Activated CD4-positive, alpha-beta T cell treated with anti-CD3 and anti-CD28 coated beads for 36 hours (primary cell): ENCODE data around the gene GRAMD1C. TPM values are rescaled to one million over a fixed set of nuclear protein-coding genes. Genes with fewer than 3 reads are reported as not detected.

Source experiments
- ATAC-seq: fragments of 200-7000 bp; cut with Tn5 transposase; one replicate; pipeline ENCODE4 v1.10.0; 2021; ENCODE audit warnings: mild to moderate bottlenecking, moderate library complexity
- CTCF ChIA-PET: fragments of 350-600 bp; sonication (Branson Sonifier 250); formaldehyde crosslinking; loops from one replicate; lab custom pipeline; 2021; ENCODE audit warnings: antibody characterized with exemption; lab: Charles Lee
- POLR2A ChIA-PET: fragments of 350-600 bp; sonication (Branson Sonifier 250); formaldehyde crosslinking; loops from one replicate; lab custom pipeline; 2021; ENCODE audit warnings: antibody characterized with exemption, inconsistent platforms; lab: Charles Lee
- DNase-seq: peaks from one replicate; pipeline ENCODE4 v3.0.0-alpha.2; 2020
- H3K27ac Mint-ChIP-seq: one replicate; pipeline ENCODE4 v1.8.0; 2021; ENCODE audit warnings: mixed read lengths
- H3K27me3 Mint-ChIP-seq: one replicate; pipeline ENCODE4 v1.8.0; 2021; ENCODE audit warnings: mixed read lengths
- H3K36me3 Mint-ChIP-seq: one replicate; pipeline ENCODE4 v1.8.0; 2021; ENCODE audit warnings: low read depth, mixed read lengths
- H3K4me1 Mint-ChIP-seq: one replicate; pipeline ENCODE4 v1.8.0; 2021; ENCODE audit warnings: mixed read lengths
- H3K4me3 Mint-ChIP-seq: one replicate; pipeline ENCODE4 v1.8.0; 2021; ENCODE audit warnings: mild to moderate bottlenecking, moderate library complexity, mixed read lengths
- H3K9me3 Mint-ChIP-seq: one replicate; pipeline ENCODE4 v1.8.0; 2021; ENCODE audit warnings: low read depth, mixed read lengths
- intact Hi-C, 2 experiments: fragments of 100-400 bp; cut with DNase I in 1 of 2; cut with micrococcal nuclease in 1 of 2; formaldehyde crosslinking; loops; one replicate each; pipeline versions ENCODE4 v1.14.2 to v1.15.1; 2022 to 2024; cut with DNase I, micrococcal nuclease
- total RNA-seq, 2 experiments: library from RNA; stranded (reverse); gene quantifications; one replicate each; pipeline ENCODE4 v1.2.3, GENCODE V29; 2021

GRAMD1C gene
- total RNA-seq, result under 1 TPM; 0.87 to 0.97 TPM

DNA sequence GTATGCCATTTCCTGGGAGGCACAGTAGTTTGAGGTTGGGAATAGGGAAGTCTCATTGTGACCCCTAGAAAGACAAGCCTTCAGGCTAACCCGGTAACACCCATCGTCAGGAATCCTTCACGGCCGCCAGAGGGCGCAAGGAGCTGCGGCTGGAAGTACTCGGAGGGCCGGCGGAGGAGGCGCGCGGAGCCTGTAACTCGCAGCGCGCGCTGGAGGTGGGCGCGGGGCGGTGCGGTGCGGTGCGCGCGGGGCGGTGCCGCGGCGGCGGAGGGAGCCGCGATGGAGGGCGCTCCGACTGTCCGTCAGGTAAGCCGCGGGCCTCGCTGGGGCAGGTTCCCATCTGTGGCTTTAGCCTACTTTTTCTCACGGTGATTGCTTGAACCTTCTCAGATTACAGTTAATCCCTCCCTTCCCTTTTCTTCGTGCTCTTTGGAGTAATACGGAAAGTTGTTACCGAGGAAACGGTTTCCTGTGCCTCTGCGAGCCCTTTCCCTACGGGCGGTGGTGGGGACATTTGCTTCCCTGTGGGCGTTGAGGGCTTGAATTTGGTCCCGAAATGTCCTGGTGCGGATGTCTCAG, at the start of gene GRAMD1C:
GRAMD1C (plus strand) TSS at position 158 of the 579 bp plus-strand sequence; CDS start at position 280, 122 bp downstream.
- H3K36me3 Mint-ChIP-seq, result no peaks in the 10 kb centered on the region
- ChIA-PET CTCF (interaction anchor here (0.6 to 4.6 kb wide), 12 partner anchors 8 to 656 kb away, joined by 3 to 32 read pairs (median 3); partner anchors contain the start of genes ATP6V1A and NAA50), POLR2A (interaction anchor here (0.6 kb wide), 1 partner anchor 100 kb away, joined by 7 read pairs; no protein-coding TSS in a partner anchor)
- peak; percentile 92 for DNase-seq
- no peaks in the 10 kb centered on the region for H3K9me3 Mint-ChIP-seq
- intact Hi-C loops, result loop anchor here (1.0 to 5.0 kb wide), 8 partner anchors 74 to 314 kb away; partner anchors contain the start of genes CCDC191 (in 2 of the 2) and QTRT2 (in 2 of the 2)
- ATAC-seq, result peak; percentile 98
- peak within 1 kb of the TSS; percentile 73 for H3K4me3 Mint-ChIP-seq
- H3K27ac Mint-ChIP-seq, result no peak within 1 kb of the TSS
- peaks cover 3% of the 10 kb centered on the region for H3K27me3 Mint-ChIP-seq
- peaks cover 8% of the 10 kb centered on the region for H3K4me1 Mint-ChIP-seq

DNA sequence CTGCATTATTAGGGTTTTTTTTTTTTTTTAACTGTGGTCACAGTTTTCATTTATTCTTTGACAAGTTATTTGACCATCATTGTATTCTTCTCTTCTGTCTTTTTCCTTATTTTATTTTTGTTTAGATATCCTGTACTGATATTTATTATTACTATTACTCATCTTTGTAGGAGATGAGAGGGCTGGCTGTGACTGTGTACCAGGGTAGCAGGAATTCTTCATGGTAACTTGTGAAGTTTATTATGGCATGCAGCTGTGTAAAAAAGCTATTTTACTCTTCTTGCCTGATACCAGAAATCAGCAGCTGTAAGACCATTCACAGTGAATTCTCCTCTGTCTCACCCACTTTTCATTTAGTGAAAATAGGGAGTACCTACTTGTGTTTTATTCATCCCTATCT, 47.2 kb upstream of the GRAMD1C start:
- Mint-ChIP-seq H3K4me1 (no peaks in the 10 kb centered on the region), H3K9me3 (no peaks in the 10 kb centered on the region), H3K27me3 (no peaks in the 10 kb centered on the region), H3K27ac (no peak overlapping the region), H3K4me3 (no peak overlapping the region), H3K36me3 (peaks cover 15% of the 10 kb centered on the region)
- ChIA-PET CTCF (interaction anchor here (1.4 to 3.5 kb wide), 2 partner anchors 35 to 55 kb away, joined by 3 to 12 read pairs; no protein-coding TSS in a partner anchor), POLR2A (no interaction called here)
- ATAC-seq (no peak), DNase-seq (no peak)
- intact Hi-C loops, result no loop called here

GRCh38 chr3:113794526-113794925, 44.1 kb upstream of the GRAMD1C start:
- POLR2A ChIA-PET, result no interaction called here
- no peaks in the 10 kb centered on the region for H3K9me3 Mint-ChIP-seq
- no peak for ATAC-seq
- H3K36me3 Mint-ChIP-seq, result peaks cover 16% of the 10 kb centered on the region
- H3K4me1 Mint-ChIP-seq, result no peaks in the 10 kb centered on the region
- DNase-seq, result no peak
- no peak overlapping the region for H3K27ac Mint-ChIP-seq
- CTCF ChIA-PET, result interaction anchor here (0.6 kb wide), 1 partner anchor 96 kb away, joined by 3 read pairs; no protein-coding TSS in a partner anchor
- intact Hi-C loops, result no loop called here
- no peaks in the 10 kb centered on the region for H3K27me3 Mint-ChIP-seq
- H3K4me3 Mint-ChIP-seq, result no peak overlapping the region

DNA sequence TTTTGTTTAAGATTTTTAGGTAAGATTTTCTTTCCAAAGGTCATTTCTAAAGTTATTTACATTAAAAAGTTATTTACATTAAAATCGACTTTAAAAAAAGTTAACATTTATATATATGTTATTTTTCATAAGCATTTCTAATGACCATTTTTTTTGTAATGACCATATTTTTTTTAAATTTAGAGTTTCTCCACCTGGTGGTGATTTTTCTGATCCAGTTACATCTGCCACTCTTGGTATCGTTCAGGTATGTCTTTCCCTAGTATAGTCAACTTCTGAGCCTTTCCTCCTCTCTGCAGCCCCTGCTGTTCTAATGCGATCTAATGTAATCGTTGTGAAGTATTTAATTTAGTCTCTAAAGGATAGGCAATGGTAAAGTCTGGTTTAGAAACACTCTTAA, 42.9 kb upstream of the GRAMD1C start:
- Mint-ChIP-seq H3K9me3 (no peaks in the 10 kb centered on the region), H3K36me3 (peaks cover 19% of the 10 kb centered on the region), H3K27me3 (no peaks in the 10 kb centered on the region), H3K4me3 (no peak overlapping the region), H3K4me1 (no peaks in the 10 kb centered on the region), H3K27ac (no peak overlapping the region)
- no peak for ATAC-seq
- intact Hi-C loops, result no loop called here
- CTCF ChIA-PET, result interaction anchor here (1.3 to 1.6 kb wide), 2 partner anchors 55 to 58 kb away, joined by 3 to 5 read pairs; no protein-coding TSS in a partner anchor
- DNase-seq, result no peak
- POLR2A ChIA-PET, result no interaction called here

DNA sequence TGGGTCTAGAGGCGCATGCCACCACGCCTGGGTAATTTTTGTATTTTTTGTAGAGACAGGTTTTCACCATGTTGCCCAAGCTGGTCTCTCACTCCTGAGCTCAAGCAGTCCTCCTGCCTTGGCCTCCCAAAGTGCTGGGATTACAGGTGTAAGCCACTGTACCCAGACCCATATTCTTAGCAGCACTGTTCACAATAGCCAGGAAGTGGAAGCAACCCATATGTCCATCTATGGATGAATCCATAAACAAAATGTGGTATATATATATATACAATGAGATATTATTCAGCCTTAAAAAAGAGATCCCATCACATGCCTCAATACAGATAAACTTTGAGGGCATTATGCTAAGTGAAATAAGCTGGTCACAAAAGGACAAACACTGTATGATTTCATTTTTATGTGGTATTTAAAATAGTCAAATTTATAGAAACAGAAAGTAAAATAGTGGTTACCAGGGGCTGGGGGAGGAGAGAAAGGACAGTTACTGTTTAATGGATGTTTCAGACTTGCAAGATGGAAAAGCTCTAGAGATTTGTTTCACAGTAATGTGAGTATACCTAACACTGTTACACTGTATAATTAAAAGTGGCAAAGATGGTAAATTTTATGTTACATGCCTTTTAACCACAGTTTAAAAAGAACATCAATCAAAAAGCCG, 35.7 kb upstream of the GRAMD1C start:
- H3K9me3 Mint-ChIP-seq, result no peaks in the 10 kb centered on the region
- no peak overlapping the region for H3K27ac Mint-ChIP-seq
- H3K27me3 Mint-ChIP-seq, result no peaks in the 10 kb centered on the region
- DNase-seq (no peak), ATAC-seq (no peak)
- H3K4me1 Mint-ChIP-seq, result peaks cover 5% of the 10 kb centered on the region
- ChIA-PET CTCF (interaction anchor here (0.5 to 1.1 kb wide), 4 partner anchors 41 to 110 kb away, joined by 3 read pairs; no protein-coding TSS in a partner anchor), POLR2A (interaction anchor here (0.6 to 1.3 kb wide), 3 partner anchors 16 to 192 kb away, joined by 3 to 7 read pairs (median 5); no protein-coding TSS in a partner anchor)
- peaks cover 27% of the 10 kb centered on the region for H3K36me3 Mint-ChIP-seq
- intact Hi-C loops, result no loop called here
- H3K4me3 Mint-ChIP-seq, result no peak overlapping the region

DNA sequence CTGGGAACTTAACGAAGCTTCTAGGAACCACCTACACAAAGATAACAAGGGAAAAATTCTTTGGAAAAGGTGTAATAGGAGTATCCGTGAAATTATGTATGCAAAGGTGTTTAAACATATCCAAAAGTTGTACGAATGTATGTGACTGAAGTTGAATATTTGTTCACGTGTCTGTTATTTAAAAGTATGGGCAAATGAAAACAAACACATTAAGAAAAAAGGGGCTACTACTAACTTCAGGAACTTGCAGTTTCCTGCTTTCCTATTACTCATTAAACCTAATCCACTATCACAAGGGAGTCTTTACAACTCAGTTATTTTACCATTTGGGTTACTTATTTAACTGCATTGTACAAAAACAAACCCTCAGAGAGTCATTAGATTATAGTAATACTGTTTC, 33.9 kb upstream of the GRAMD1C start:
- CTCF ChIA-PET, result no interaction called here
- POLR2A ChIA-PET, result no interaction called here
- intact Hi-C loops, result no loop called here

GRCh38 chr3:113805249-113805648, 33.3 kb upstream of the GRAMD1C start:
- intact Hi-C loops, result no loop called here
- Mint-ChIP-seq H3K27ac (no peak overlapping the region), H3K27me3 (no peaks in the 10 kb centered on the region), H3K9me3 (no peaks in the 10 kb centered on the region), H3K36me3 (peaks cover 22% of the 10 kb centered on the region), H3K4me1 (peaks cover 5% of the 10 kb centered on the region), H3K4me3 (no peak overlapping the region)
- DNase-seq, result no peak
- ATAC-seq, result no peak
- CTCF ChIA-PET, result interaction anchor here (0.6 kb wide), 1 partner anchor 30 kb away, joined by 3 read pairs; no protein-coding TSS in a partner anchor
- POLR2A ChIA-PET, result no interaction called here

More for the DNA sequence above, 33.9 kb upstream of the GRAMD1C start:
- ATAC-seq (no peak), DNase-seq (no peak)
- H3K27me3 Mint-ChIP-seq, result no peaks in the 10 kb centered on the region
- no peaks in the 10 kb centered on the region for H3K9me3 Mint-ChIP-seq
- H3K4me3 Mint-ChIP-seq, result no peak overlapping the region
- H3K36me3 Mint-ChIP-seq, result peaks cover 23% of the 10 kb centered on the region
- no peak overlapping the region for H3K27ac Mint-ChIP-seq
- peaks cover 5% of the 10 kb centered on the region for H3K4me1 Mint-ChIP-seq

GRCh38 chr3:113812854-113813253, 25.7 kb upstream of the GRAMD1C start:
- CTCF ChIA-PET, result interaction anchor here (1.6 kb wide), 1 partner anchor 76 kb away, joined by 4 read pairs; no protein-coding TSS in a partner anchor

GRCh38 chr3:113819866-113820265, 18.7 kb upstream of the GRAMD1C start:
- Mint-ChIP-seq H3K4me1 (peaks cover under 1% of the 10 kb centered on the region), H3K36me3 (no peaks in the 10 kb centered on the region), H3K27me3 (no peaks in the 10 kb centered on the region), H3K4me3 (no peak overlapping the region), H3K9me3 (no peaks in the 10 kb centered on the region), H3K27ac (no peak overlapping the region)
- intact Hi-C loops, result no loop called here
- DNase-seq, result no peak
- CTCF ChIA-PET, result no interaction called here
- ATAC-seq, result no peak
- POLR2A ChIA-PET, result no interaction called here

More at GRCh38 chr3:113812854-113813253, 25.7 kb upstream of the GRAMD1C start:
- intact Hi-C loops, result no loop called here
- POLR2A ChIA-PET, result no interaction called here
- Mint-ChIP-seq H3K4me1 (no peaks in the 10 kb centered on the region), H3K27ac (no peak overlapping the region), H3K4me3 (no peak overlapping the region), H3K27me3 (no peaks in the 10 kb centered on the region), H3K36me3 (peaks cover 5% of the 10 kb centered on the region), H3K9me3 (no peaks in the 10 kb centered on the region)
- ATAC-seq (no peak), DNase-seq (no peak)

GRCh38 chr3:113825090-113825489, 13.5 kb upstream of the GRAMD1C start:
- no peak overlapping the region for H3K4me3 Mint-ChIP-seq
- DNase-seq (no peak), ATAC-seq (peak; percentile 47)
- intact Hi-C loops, result no loop called here
- ChIA-PET CTCF (interaction anchor here (0.6 to 1.4 kb wide), 3 partner anchors 10 to 35 kb away, joined by 3 to 4 read pairs (median 3); no protein-coding TSS in a partner anchor), POLR2A (interaction anchor here (0.6 kb wide), 1 partner anchor 35 kb away, joined by 4 read pairs; no protein-coding TSS in a partner anchor)
- no peak overlapping the region for H3K27ac Mint-ChIP-seq
- no peaks in the 10 kb centered on the region for H3K36me3 Mint-ChIP-seq
- peaks cover 6% of the 10 kb centered on the region for H3K4me1 Mint-ChIP-seq
- H3K9me3 Mint-ChIP-seq, result no peaks in the 10 kb centered on the region
- H3K27me3 Mint-ChIP-seq, result no peaks in the 10 kb centered on the region

- DNase-seq (no peak), ATAC-seq (no peak)
- Mint-ChIP-seq H3K4me3 (no peak overlapping the region), H3K4me1 (peaks cover 6% of the 10 kb centered on the region), H3K36me3 (no peaks in the 10 kb centered on the region), H3K27me3 (no peaks in the 10 kb centered on the region), H3K27ac (no peak overlapping the region), H3K9me3 (peaks cover 9% of the 10 kb centered on the region)
- ChIA-PET POLR2A (no interaction called here), CTCF (no interaction called here)
- intact Hi-C loops, result no loop called here
Observed at GRCh38 chr3:113828600-113828999, 10.0 kb upstream of the GRAMD1C start.
